ENCODE measurements around the gene DHRS4.
"Not testable (repeated sequence)": the region's sequence is repeated elsewhere in the genome, so short reads cannot be mapped to it uniquely, and the experiment has no call there.

Gene DHRS4

GRCh38 chr14:23941669-23942068, 11.9 kb upstream of the DHRS4 start:
- H3K4me3 ChIP-seq (ENCODE audit: low read length): no peak overlapping the region
- H3K9me3 ChIP-seq (replicated peaks; ENCODE audit: low read length): no peaks in the 10 kb centered on the region
- H3K9ac ChIP-seq (ENCODE audit: low read depth, low read length): no peak overlapping the region
- no peak overlapping the region for H3K4me2 ChIP-seq (ENCODE audit: low read length)
- no peaks in the 10 kb centered on the region for H3K36me3 ChIP-seq (ENCODE audit: insufficient read depth, low read length)
- no peaks in the 10 kb centered on the region for H3K27me3 ChIP-seq (ENCODE audit: control insufficient read depth, insufficient read depth, low read length)
- no peaks in the 10 kb centered on the region for H3K4me1 ChIP-seq (ENCODE audit: control insufficient read depth, insufficient read depth, low read length)

GRCh38 chr14:23942587-23942986, 11.0 kb upstream of the DHRS4 start:
- Histone ChIP-seq H3K4me3 (ENCODE audit: low read length) (no peak overlapping the region), H3K36me3 (ENCODE audit: insufficient read depth, low read length) (no peaks in the 10 kb centered on the region)

GRCh38 chr14:23949069-23949468, 4.5 kb upstream of the DHRS4 start:
- H3K27me3 ChIP-seq (ENCODE audit: control insufficient read depth, insufficient read depth, low read length); H3K9me3 ChIP-seq (replicated peaks; ENCODE audit: low read length); H3K4me3 ChIP-seq (ENCODE audit: low read length): not testable (repeated sequence)

More at GRCh38 chr14:23942587-23942986, 11.0 kb upstream of the DHRS4 start:
- H3K4me1 ChIP-seq (ENCODE audit: control insufficient read depth, insufficient read depth, low read length): no peaks in the 10 kb centered on the region
- H3K4me2 ChIP-seq (ENCODE audit: low read length): no peak overlapping the region
- H3K9ac ChIP-seq (ENCODE audit: low read depth, low read length): no peak overlapping the region
- no peaks in the 10 kb centered on the region for H3K9me3 ChIP-seq (replicated peaks; ENCODE audit: low read length)
- no peaks in the 10 kb centered on the region for H3K27me3 ChIP-seq (ENCODE audit: control insufficient read depth, insufficient read depth, low read length)

GRCh38 chr14:23950411-23951135, 3.0 kb upstream of the DHRS4 start:
- no peak overlapping the region for H3K9ac ChIP-seq (ENCODE audit: low read depth, low read length)
- H3K9me3 ChIP-seq (replicated peaks; ENCODE audit: low read length): no peaks in the 10 kb centered on the region
- no peak overlapping the region for H3K4me2 ChIP-seq (ENCODE audit: low read length)
- H3K36me3 ChIP-seq (ENCODE audit: insufficient read depth, low read length): no peaks in the 10 kb centered on the region
- H3K27me3 ChIP-seq (ENCODE audit: control insufficient read depth, insufficient read depth, low read length): no peaks in the 10 kb centered on the region
- H3K4me1 ChIP-seq (ENCODE audit: control insufficient read depth, insufficient read depth, low read length): peaks cover 7% of the 10 kb centered on the region
- no peak overlapping the region for H3K4me3 ChIP-seq (ENCODE audit: low read length)

More at GRCh38 chr14:23949069-23949468, 4.5 kb upstream of the DHRS4 start:
- H3K4me2 ChIP-seq (ENCODE audit: low read length); H3K36me3 ChIP-seq (ENCODE audit: insufficient read depth, low read length); H3K9ac ChIP-seq (ENCODE audit: low read depth, low read length); H3K4me1 ChIP-seq (ENCODE audit: control insufficient read depth, insufficient read depth, low read length): not testable (repeated sequence)

- not testable (repeated sequence) for H3K9me3 ChIP-seq (replicated peaks; ENCODE audit: low read length); H3K4me2 ChIP-seq (ENCODE audit: low read length); H3K27me3 ChIP-seq (ENCODE audit: control insufficient read depth, insufficient read depth, low read length); H3K36me3 ChIP-seq (ENCODE audit: insufficient read depth, low read length); H3K4me1 ChIP-seq (ENCODE audit: control insufficient read depth, insufficient read depth, low read length); H3K4me3 ChIP-seq (ENCODE audit: low read length); H3K9ac ChIP-seq (ENCODE audit: low read depth, low read length)
These were observed 2.5 kb upstream of the DHRS4 start for GRCh38 chr14:23951136-23951466.

- no peak overlapping the region for H3K4me3 ChIP-seq (ENCODE audit: low read length)
- no peak overlapping the region for H3K9ac ChIP-seq (ENCODE audit: low read depth, low read length)
- no peak overlapping the region for H3K4me2 ChIP-seq (ENCODE audit: low read length)
- H3K36me3 ChIP-seq (ENCODE audit: insufficient read depth, low read length): no peaks in the 10 kb centered on the region
- peaks cover 7% of the 10 kb centered on the region for H3K4me1 ChIP-seq (ENCODE audit: control insufficient read depth, insufficient read depth, low read length)
- no peaks in the 10 kb centered on the region for H3K27me3 ChIP-seq (ENCODE audit: control insufficient read depth, insufficient read depth, low read length)
- no peaks in the 10 kb centered on the region for H3K9me3 ChIP-seq (replicated peaks; ENCODE audit: low read length)
These were observed 1.9 kb upstream of the DHRS4 start for GRCh38 chr14:23951590-23952201.

GRCh38 chr14:23953116-23953463, 480 bp upstream of the DHRS4 start:
- H3K27me3 ChIP-seq (ENCODE audit: control insufficient read depth, insufficient read depth, low read length); H3K36me3 ChIP-seq (ENCODE audit: insufficient read depth, low read length); H3K9me3 ChIP-seq (replicated peaks; ENCODE audit: low read length); H3K4me1 ChIP-seq (ENCODE audit: control insufficient read depth, insufficient read depth, low read length): not testable (repeated sequence)
- H3K4me3 ChIP-seq (ENCODE audit: low read length): peak overlapping the region; percentile 97
- H3K9ac ChIP-seq (ENCODE audit: low read depth, low read length): peak overlapping the region; percentile 96
- H3K4me2 ChIP-seq (ENCODE audit: low read length): peak overlapping the region; percentile 88

- Histone ChIP-seq H3K4me2 (ENCODE audit: low read length) (peak overlapping the region; percentile 88), H3K9ac (ENCODE audit: low read depth, low read length) (peak overlapping the region; percentile 96), H3K4me3 (ENCODE audit: low read length) (peak overlapping the region; percentile 97)
- not testable (repeated sequence) for H3K27me3 ChIP-seq (ENCODE audit: control insufficient read depth, insufficient read depth, low read length); H3K36me3 ChIP-seq (ENCODE audit: insufficient read depth, low read length); H3K9me3 ChIP-seq (replicated peaks; ENCODE audit: low read length); H3K4me1 ChIP-seq (ENCODE audit: control insufficient read depth, insufficient read depth, low read length)
These were observed 677 bp downstream of the DHRS4 start for GRCh38 chr14:23954279-23954614.

- peak overlapping the region; percentile 97 for H3K4me3 ChIP-seq (ENCODE audit: low read length)
These were observed 1.4 kb downstream of the DHRS4 start for GRCh38 chr14:23954965-23955364.

GRCh38 chr14:23955811-23956210, 2.2 kb downstream of the DHRS4 start:
- H3K9ac ChIP-seq (ENCODE audit: low read depth, low read length); H3K27me3 ChIP-seq (ENCODE audit: control insufficient read depth, insufficient read depth, low read length); H3K4me3 ChIP-seq (ENCODE audit: low read length); H3K9me3 ChIP-seq (replicated peaks; ENCODE audit: low read length); H3K4me1 ChIP-seq (ENCODE audit: control insufficient read depth, insufficient read depth, low read length); H3K36me3 ChIP-seq (ENCODE audit: insufficient read depth, low read length); H3K4me2 ChIP-seq (ENCODE audit: low read length): not testable (repeated sequence)

More at GRCh38 chr14:23954965-23955364, 1.4 kb downstream of the DHRS4 start:
- H3K36me3 ChIP-seq (ENCODE audit: insufficient read depth, low read length); H3K9me3 ChIP-seq (replicated peaks; ENCODE audit: low read length); H3K27me3 ChIP-seq (ENCODE audit: control insufficient read depth, insufficient read depth, low read length); H3K4me1 ChIP-seq (ENCODE audit: control insufficient read depth, insufficient read depth, low read length): not testable (repeated sequence)
- H3K9ac ChIP-seq (ENCODE audit: low read depth, low read length): peak overlapping the region; percentile 96
- peak overlapping the region; percentile 88 for H3K4me2 ChIP-seq (ENCODE audit: low read length)

- not testable (repeated sequence) for H3K9me3 ChIP-seq (replicated peaks; ENCODE audit: low read length); H3K4me3 ChIP-seq (ENCODE audit: low read length)
These were observed 4.5 kb downstream of the DHRS4 start for GRCh38 chr14:23957913-23958569.

GRCh38 chr14:23960899-23961298, 7.3 kb downstream of the DHRS4 start:
- H3K4me3 ChIP-seq (ENCODE audit: low read length); H3K27me3 ChIP-seq (ENCODE audit: control insufficient read depth, insufficient read depth, low read length); H3K4me1 ChIP-seq (ENCODE audit: control insufficient read depth, insufficient read depth, low read length); H3K9me3 ChIP-seq (replicated peaks; ENCODE audit: low read length); H3K9ac ChIP-seq (ENCODE audit: low read depth, low read length); H3K36me3 ChIP-seq (ENCODE audit: insufficient read depth, low read length); H3K4me2 ChIP-seq (ENCODE audit: low read length): not testable (repeated sequence)

More at GRCh38 chr14:23957913-23958569, 4.5 kb downstream of the DHRS4 start:
- not testable (repeated sequence) for H3K4me1 ChIP-seq (ENCODE audit: control insufficient read depth, insufficient read depth, low read length); H3K27me3 ChIP-seq (ENCODE audit: control insufficient read depth, insufficient read depth, low read length); H3K4me2 ChIP-seq (ENCODE audit: low read length); H3K36me3 ChIP-seq (ENCODE audit: insufficient read depth, low read length); H3K9ac ChIP-seq (ENCODE audit: low read depth, low read length)
